ENCODE results near the gene TPCN2. TPM values are rescaled to one million over a fixed set of nuclear protein-coding genes. Genes with fewer than 3 reads are reported as not detected.

Gene TPCN2
- total and polyA plus RNA-seq, 2 of the 8 experiments (the other 6 are each of a cell fraction or from before 2014, with no cell fraction given), result 9.7 to 18.6 TPM

- FAIRE-seq, result no peak
- H3K9ac ChIP-seq (replicated peaks in 1 of 4; ENCODE audit: extremely low read depth in 1 of 4, low read depth in 3 of 4, low read length in 3 of 4), result no peak overlapping the region
- 81% methylated on average over 3 of the region's 3 CpGs; no CpG with 5 or more reads in 1 of the 2 experiments for WGBS, 2 experiments (ENCODE audit: extremely low coverage in 1 of 2, insufficient coverage in 1 of 2, insufficient read length in 1 of 2, insufficient replicate concordance in 2 of 2, low coverage in 1 of 2, low lambda C conversion rate in 2 of 2, missing lambda C conversion rate in 1 of 2)
- H3K56ac ChIP-seq (replicated peaks; ENCODE audit: insufficient read length, low read depth, low read length), result no peak overlapping the region
- H3K4me3 ChIP-seq (ENCODE audit: extremely low read depth in 1 of 4, insufficient read depth in 2 of 4, low read depth in 3 of 4, low read length in 4 of 4), result no peak overlapping the region
- no peaks in the 10 kb centered on the region for H3K79me2 ChIP-seq (ENCODE audit: control insufficient read depth in 1 of 2, insufficient read depth in 2 of 2, low read length in 2 of 2)
- H2AK5ac ChIP-seq (ENCODE audit: low read depth, low read length), result no peak overlapping the region
- no peaks in the 10 kb centered on the region for H3K27me3 ChIP-seq (replicated peaks in 1 of 4; ENCODE audit: control insufficient read depth in 3 of 4, extremely low read depth in 1 of 4, insufficient read depth in 3 of 4, low read length in 3 of 4)
- ChIA-PET CTCF (ENCODE audit: partially characterized antibody) (interaction anchor here (0.8 to 1.1 kb wide), 2 partner anchors 18 to 73 kb away, joined by 3 to 4 read pairs; partner anchors contain the start of gene SMIM38), POLR2A (ENCODE audit: partially characterized antibody) (no interaction called here)
- H3K9me3 ChIP-seq (ENCODE audit: insufficient read depth in 2 of 2, low read depth in 1 of 2, low read length in 1 of 2), result peaks cover 0 to 8% of the 10 kb centered on the region in 2 experiments; a peak in 1 of 4 replicates
- H2BK15ac ChIP-seq (ENCODE audit: low read length), result no peak overlapping the region
- no peak overlapping the region for H2BK20ac ChIP-seq (ENCODE audit: low read length)
- H2BK120ac ChIP-seq (replicated peaks; ENCODE audit: low read depth, low read length), result no peak overlapping the region
- H4K8ac ChIP-seq (ENCODE audit: extremely low read depth, insufficient read depth, low read length), result no peak overlapping the region
- no peak overlapping the region for H3K14ac ChIP-seq (ENCODE audit: insufficient read length)
- no peak overlapping the region for H3K23ac ChIP-seq (ENCODE audit: insufficient read length)
- TF ChIP-seq POLR2AphosphoS5 (IDR thresholded peaks at IDR 0.05; ENCODE audit: low read depth, low read length) (no peak), KDM5A (IDR thresholded peaks at IDR 0.05; ENCODE audit: low read length) (no peak)
- no peaks in the 10 kb centered on the region for H3K36me3 ChIP-seq (ENCODE audit: control insufficient read depth in 2 of 4, insufficient read depth in 4 of 4, low read length in 3 of 4)
- no peak overlapping the region for H2AFZ ChIP-seq (ENCODE audit: low read length)
- DNase-seq (ENCODE audit: low read depth in 1 of 2, low spot score in 2 of 2), result no peak
- H3K79me1 ChIP-seq (ENCODE audit: low read depth, low read length), result no peaks in the 10 kb centered on the region
- H3K27ac ChIP-seq (ENCODE audit: low read depth, low read length), result no peak overlapping the region
- no peak overlapping the region for H3K18ac ChIP-seq (ENCODE audit: extremely low read depth, low read length)
- no peak overlapping the region for H4K5ac ChIP-seq (ENCODE audit: insufficient read length, low read depth, low read length)
- H2BK12ac ChIP-seq (ENCODE audit: low read depth, low read length), result no peak overlapping the region
- no peaks in the 10 kb centered on the region for H3K23me2 ChIP-seq (ENCODE audit: low read depth, low read length)
- no peaks in the 10 kb centered on the region for H4K20me1 ChIP-seq (replicated peaks in 1 of 2; ENCODE audit: control insufficient read depth in 1 of 2, insufficient read depth in 2 of 2, low read length in 2 of 2)
- H3K4me2 ChIP-seq (ENCODE audit: insufficient read depth in 1 of 2, low read depth in 2 of 2, low read length in 2 of 2), result no peak overlapping the region
- no peaks in the 10 kb centered on the region for H3K4me1 ChIP-seq (replicated peaks in 1 of 4; ENCODE audit: control insufficient read depth in 3 of 4, insufficient read depth in 4 of 4, low read length in 3 of 4)
- H4K91ac ChIP-seq (replicated peaks; ENCODE audit: insufficient read length, low read length), result no peak overlapping the region
- H2BK5ac ChIP-seq (ENCODE audit: low read depth, low read length), result no peak overlapping the region
- no peak overlapping the region for H3K4ac ChIP-seq (replicated peaks; ENCODE audit: insufficient read length, low read depth, low read length)
Observed at GRCh38 chr11:69173331-69173730, 124.6 kb downstream of the TPCN2 start.
